HUES48 (cell line): ENCODE data around the gene SSR2.
A peak's percentile ranks its signal among the peaks of the same experiment; 100 is the strongest.

ENCODE experiments used
- H3K27ac ChIP-seq: one replicate; pipeline ENCODE4 v1.7.0; 2013; ENCODE audit warnings: low read depth, low read length, inconsistent platforms
- H3K27me3 ChIP-seq: 2 replicates; pipeline ENCODE4 v1.6.1; 2013; ENCODE audit warnings: mild to moderate bottlenecking, low read length; ENCODE audit not compliant: control insufficient read depth, insufficient read depth
- H3K36me3 ChIP-seq: 2 replicates; pipeline ENCODE4 v1.6.1; 2013; ENCODE audit warnings: low read length; ENCODE audit not compliant: control insufficient read depth, insufficient read depth
- H3K4me1 ChIP-seq: 2 replicates; pipeline ENCODE4 v1.6.1; 2013; ENCODE audit warnings: mild to moderate bottlenecking, low read length; ENCODE audit not compliant: control insufficient read depth, insufficient read depth
- H3K4me3 ChIP-seq: 2 replicates; pipeline ENCODE4 v1.5.1; 2013; ENCODE audit warnings: mild to moderate bottlenecking, low read depth, low read length
- H3K9ac ChIP-seq: 2 replicates; pipeline ENCODE4 v1.6.1; 2013; ENCODE audit warnings: mild to moderate bottlenecking, low read depth, low read length, moderate library complexity
- H3K9me3 ChIP-seq: 2 replicates; pipeline ENCODE4 v1.6.1; 2013; ENCODE audit warnings: low read length; ENCODE audit not compliant: control insufficient read depth, insufficient read depth

Gene SSR2

GRCh38 chr1:155978325-155978972 lies 42.3 kb downstream of the SSR2 start, which contains the start of gene ARHGEF2:
ARHGEF2 (minus strand) TSS chr1:155978547; CDS start chr1:155978427, 120 bp downstream.
- Histone ChIP-seq H3K36me3 (0 out of 2 replicates have a peak, but pooled peaks cover 4% of the 10 kb centered on the region), H3K9me3 (no peaks in the 10 kb centered on the region), H3K27ac (peak within 1 kb of the TSS; percentile 92), H3K27me3 (no peaks in the 10 kb centered on the region), H3K4me1 (peaks cover 60% of the 10 kb centered on the region), H3K4me3 (peak within 1 kb of the TSS; percentile 85), H3K9ac (peak within 1 kb of the TSS; percentile 91)

DNA sequence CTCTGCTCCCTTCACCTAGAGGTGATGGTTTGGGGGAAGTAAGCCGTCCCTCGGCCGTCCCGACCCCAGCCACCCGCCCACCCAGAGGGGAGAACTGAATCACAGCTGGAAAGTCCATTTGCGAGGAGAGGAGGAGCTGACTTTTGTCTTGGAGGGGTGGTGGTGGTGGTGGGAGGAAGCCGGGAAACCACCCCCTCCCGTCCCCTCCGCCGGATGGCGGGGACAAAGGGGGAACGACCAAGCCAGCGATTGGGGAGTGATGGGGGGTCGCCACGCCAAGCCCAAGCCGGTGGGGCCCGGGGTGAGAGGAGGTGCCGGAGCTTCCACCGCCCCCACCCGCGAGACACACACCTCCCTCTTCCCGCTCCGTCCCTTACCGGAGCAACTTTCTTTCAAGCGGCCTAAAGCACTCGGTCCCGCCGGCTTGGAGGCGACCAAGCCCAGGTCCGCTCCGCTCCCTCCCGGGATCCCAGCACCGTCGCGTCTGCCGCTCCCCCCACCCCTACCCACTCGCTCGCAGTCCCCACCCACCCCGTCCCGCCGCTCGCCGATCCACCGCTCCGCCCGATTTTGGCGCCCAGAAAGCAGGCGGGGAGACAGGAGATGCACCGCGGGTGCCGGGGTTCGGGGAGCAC lies 42.9 kb downstream of the SSR2 start:
- H3K4me3 ChIP-seq: peak overlapping the region; percentile 85
- peak overlapping the region; percentile 92 for H3K27ac ChIP-seq
- no peaks in the 10 kb centered on the region for H3K9me3 ChIP-seq
- peak overlapping the region; percentile 91 for H3K9ac ChIP-seq
- H3K36me3 ChIP-seq: 0 out of 2 replicates have a peak, but pooled peaks cover 4% of the 10 kb centered on the region
- H3K27me3 ChIP-seq: no peaks in the 10 kb centered on the region
- H3K4me1 ChIP-seq: peaks cover 54% of the 10 kb centered on the region

DNA sequence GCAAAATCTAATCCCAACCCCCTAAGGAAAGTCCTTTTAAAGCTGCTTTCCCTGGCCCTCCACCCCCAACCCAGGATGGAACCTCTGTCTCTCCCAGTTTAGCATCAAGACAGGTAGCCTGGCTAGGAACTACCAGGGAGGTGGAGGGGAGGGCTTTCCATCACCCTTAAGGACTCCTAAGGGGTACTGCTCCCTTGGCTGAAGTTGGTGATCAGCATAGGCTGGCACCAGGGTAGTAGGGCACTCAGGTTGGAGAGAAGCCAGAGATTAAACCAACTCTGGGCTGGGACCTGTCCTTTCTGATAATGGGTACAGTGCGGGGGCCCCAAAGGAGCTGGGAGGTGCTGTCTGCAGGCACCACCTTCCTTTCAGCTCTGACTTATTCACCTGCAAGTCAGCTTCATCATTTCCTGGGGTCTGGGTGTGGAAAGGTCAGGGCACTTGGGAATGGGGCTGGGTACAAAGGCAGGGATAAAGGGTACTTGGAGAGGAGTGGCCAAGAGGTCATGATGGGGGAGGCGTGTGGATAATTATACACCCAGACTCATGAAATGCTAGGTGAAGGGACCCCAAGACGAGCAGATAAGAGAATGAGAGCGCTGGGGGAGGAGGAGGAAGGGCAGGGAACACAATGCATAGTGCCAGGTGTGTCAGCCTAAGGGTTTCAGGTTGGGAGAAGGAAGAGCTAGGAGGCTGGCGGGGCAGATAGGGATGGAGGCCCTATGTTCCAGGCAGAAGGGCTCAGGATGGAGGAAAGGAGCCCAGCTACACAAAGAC lies 43.6 kb downstream of the SSR2 start:
- no peaks in the 10 kb centered on the region for H3K27me3 ChIP-seq
- H3K4me1 ChIP-seq: peaks cover 54% of the 10 kb centered on the region
- 0 out of 2 replicates have a peak, but pooled peaks cover 4% of the 10 kb centered on the region for H3K36me3 ChIP-seq
- no peaks in the 10 kb centered on the region for H3K9me3 ChIP-seq
- peak overlapping the region; percentile 91 for H3K9ac ChIP-seq
- H3K27ac ChIP-seq: peak overlapping the region; percentile 92
- H3K4me3 ChIP-seq: peak overlapping the region; percentile 85

- H3K36me3 ChIP-seq: 0 out of 2 replicates have a peak, but pooled peaks cover 4% of the 10 kb centered on the region
- H3K27me3 ChIP-seq: no peaks in the 10 kb centered on the region
- peak overlapping the region; percentile 92 for H3K27ac ChIP-seq
- no peaks in the 10 kb centered on the region for H3K9me3 ChIP-seq
- no peak overlapping the region for H3K9ac ChIP-seq
- H3K4me1 ChIP-seq: peaks cover 54% of the 10 kb centered on the region
- H3K4me3 ChIP-seq: peak overlapping the region; percentile 85
Observed at GRCh38 chr1:155976062-155976912, 44.5 kb downstream of the SSR2 start.

DNA sequence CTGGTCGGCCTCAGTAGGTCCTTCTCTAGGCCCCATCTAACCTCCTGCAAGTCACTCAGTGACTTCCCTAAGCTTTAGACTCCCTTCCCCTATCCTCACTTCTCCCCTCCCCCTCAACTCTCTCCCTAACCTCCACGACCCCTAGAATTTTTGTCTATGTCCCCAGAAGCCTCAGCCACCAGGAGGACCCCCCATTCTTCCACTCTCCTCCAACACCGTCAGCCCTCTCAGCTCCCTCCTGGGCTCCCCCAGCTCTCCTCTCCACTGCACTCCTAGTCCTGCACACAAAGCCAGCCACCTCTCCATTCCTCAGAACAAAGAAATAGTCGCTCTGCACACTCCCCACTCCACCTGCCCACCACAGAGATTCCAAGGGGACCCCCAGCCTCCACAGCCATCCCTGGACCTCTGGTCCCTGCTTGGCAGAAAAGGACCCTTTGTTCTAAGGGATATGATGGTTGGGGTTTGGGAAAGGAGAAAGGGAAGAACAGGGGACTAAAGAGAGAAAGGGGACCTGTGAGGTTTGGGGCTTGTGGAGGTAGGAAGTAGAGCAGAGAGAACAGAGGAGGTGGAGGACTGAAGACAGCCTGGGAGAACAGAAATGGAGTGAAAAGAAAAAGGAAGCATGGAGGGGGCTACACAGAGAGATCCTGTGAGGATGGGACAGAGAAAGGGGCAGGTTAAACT lies 45.2 kb downstream of the SSR2 start:
- Histone ChIP-seq H3K27ac (peak overlapping the region; percentile 58), H3K4me3 (peak overlapping the region; percentile 85), H3K36me3 (0 out of 2 replicates have a peak, but pooled peaks cover 4% of the 10 kb centered on the region), H3K9ac (no peak overlapping the region), H3K27me3 (no peaks in the 10 kb centered on the region), H3K4me1 (peaks cover 55% of the 10 kb centered on the region), H3K9me3 (no peaks in the 10 kb centered on the region)

GRCh38 chr1:155974208-155975115 lies 46.3 kb downstream of the SSR2 start:
- Histone ChIP-seq H3K36me3 (peaks cover 7% of the 10 kb centered on the region), H3K27me3 (no peaks in the 10 kb centered on the region), H3K9me3 (no peaks in the 10 kb centered on the region), H3K9ac (no peak overlapping the region), H3K27ac (no peak overlapping the region), H3K4me3 (peak overlapping the region; percentile 85; the same call in 1 of the 2 replicates), H3K4me1 (peaks cover 52% of the 10 kb centered on the region)

GRCh38 chr1:155973723-155974122 lies 47.0 kb downstream of the SSR2 start:
- Histone ChIP-seq H3K27me3 (no peaks in the 10 kb centered on the region), H3K4me3 (no peak overlapping the region), H3K36me3 (peaks cover 14% of the 10 kb centered on the region), H3K27ac (no peak overlapping the region), H3K9me3 (no peaks in the 10 kb centered on the region), H3K9ac (no peak overlapping the region), H3K4me1 (peaks cover 50% of the 10 kb centered on the region)

GRCh38 chr1:155971910-155972809 lies 48.6 kb downstream of the SSR2 start:
- H3K27me3 ChIP-seq: no peaks in the 10 kb centered on the region
- H3K9me3 ChIP-seq: no peaks in the 10 kb centered on the region
- H3K27ac ChIP-seq: no peak overlapping the region
- peaks cover 63% of the 10 kb centered on the region for H3K4me1 ChIP-seq
- H3K4me3 ChIP-seq: no peak overlapping the region
- peaks cover 29% of the 10 kb centered on the region for H3K36me3 ChIP-seq
- no peak overlapping the region for H3K9ac ChIP-seq
